ENCODE data around the gene OR10G6. TPM values are rescaled to one million over a fixed set of nuclear protein-coding genes. Genes with fewer than 3 reads are reported as not detected.

The OR10G6 gene
- total RNA-seq, 4 donors from 2014 or later, result not detected

DNA sequence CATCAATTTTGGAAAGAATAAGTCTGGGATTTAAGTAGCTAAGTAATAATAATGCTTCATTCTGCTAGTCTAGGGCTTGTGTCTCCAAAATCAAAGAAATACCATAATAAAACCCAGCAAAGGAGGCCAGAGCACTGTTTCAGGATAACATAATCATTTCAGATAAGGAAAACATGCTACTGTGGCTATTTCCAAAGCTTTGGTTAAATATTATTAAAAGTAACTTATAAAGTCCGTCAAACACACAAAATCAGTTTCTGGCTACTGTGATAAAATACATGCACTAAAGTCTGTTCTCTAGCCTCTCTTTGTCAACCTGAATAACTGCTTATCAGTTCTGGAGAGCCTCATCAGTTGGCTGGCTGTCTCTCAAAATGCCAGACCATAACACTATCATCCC lies 49.8 kb downstream of the OR10G6 start:
- intact Hi-C loops (cut with DNase I; ENCODE audit: low total_unique reads) (no loop called here), in situ Hi-C loops (cut with MboI; ENCODE audit: low pct_ligation_motif_present in 1 of 4, low pct_unique_long_range_greater_than_20kb in 1 of 4, low sequenced_read_pairs in 3 of 4) (no loop called here)
- DNase-seq, result no peak
- Histone ChIP-seq H3K9me3 (no peaks in the 10 kb centered on the region), H3K4me3 (no peak overlapping the region), H3K4me1 (no peaks in the 10 kb centered on the region), H3K27ac (no peak overlapping the region), H3K36me3 (no peaks in the 10 kb centered on the region), H3K27me3 (no peaks in the 10 kb centered on the region)
- 24 to 57% methylated on average over 1 of the region's 1 CpG for WGBS, 2 donors (ENCODE audit: low coverage in 1 of 2)
- TF ChIP-seq, protein P1, sequence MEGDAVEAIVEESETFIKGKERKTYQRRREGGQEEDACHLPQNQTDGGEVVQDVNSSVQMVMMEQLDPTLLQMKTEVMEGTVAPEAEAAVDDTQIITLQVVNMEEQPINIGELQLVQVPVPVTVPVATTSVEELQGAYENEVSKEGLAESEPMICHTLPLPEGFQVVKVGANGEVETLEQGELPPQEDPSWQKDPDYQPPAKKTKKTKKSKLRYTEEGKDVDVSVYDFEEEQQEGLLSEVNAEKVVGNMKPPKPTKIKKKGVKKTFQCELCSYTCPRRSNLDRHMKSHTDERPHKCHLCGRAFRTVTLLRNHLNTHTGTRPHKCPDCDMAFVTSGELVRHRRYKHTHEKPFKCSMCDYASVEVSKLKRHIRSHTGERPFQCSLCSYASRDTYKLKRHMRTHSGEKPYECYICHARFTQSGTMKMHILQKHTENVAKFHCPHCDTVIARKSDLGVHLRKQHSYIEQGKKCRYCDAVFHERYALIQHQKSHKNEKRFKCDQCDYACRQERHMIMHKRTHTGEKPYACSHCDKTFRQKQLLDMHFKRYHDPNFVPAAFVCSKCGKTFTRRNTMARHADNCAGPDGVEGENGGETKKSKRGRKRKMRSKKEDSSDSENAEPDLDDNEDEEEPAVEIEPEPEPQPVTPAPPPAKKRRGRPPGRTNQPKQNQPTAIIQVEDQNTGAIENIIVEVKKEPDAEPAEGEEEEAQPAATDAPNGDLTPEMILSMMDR (IDR thresholded peaks at IDR 0.05), result no peak
- TF ChIP-seq EP300 (IDR thresholded peaks at IDR 0.05; ENCODE audit: low read depth) (no peak), POLR2AphosphoS5 (IDR thresholded peaks at IDR 0.05) (no peak), POLR2A (IDR thresholded peaks at IDR 0.05) (no peak)

Other genes with a start within 250 kb of the OR10G6 start
- gene OR6X1, start 240.6 kb downstream of the OR10G6 start, total RNA-seq, result under 1 TPM in 1 of 4 donors, not detected in 3; 0.68 TPM
- gene OR6M1, start 188.8 kb downstream of the OR10G6 start, total RNA-seq, result not detected
- not detected for gene TMEM225, start 109.5 kb downstream of the OR10G6 start, total RNA-seq
- gene OR8D4, start 93.0 kb downstream of the OR10G6 start, total RNA-seq, result 1 to 10 TPM in 2 of 4 donors, under 1 TPM in 1, not detected in 1; 0.82 to 1.7 (median 1.6) TPM
- under 1 TPM in 2 of 4 donors, not detected in 2; 0.41 to 0.95 TPM for gene OR4D5, start 55.5 kb downstream of the OR10G6 start, total RNA-seq
- gene OR6T1, start 51.3 kb downstream of the OR10G6 start, total RNA-seq, result not detected
- gene OR10S1, start 17.4 kb downstream of the OR10G6 start, total RNA-seq, result not detected
- 1 to 10 TPM in 1 of 4 donors, under 1 TPM in 1, not detected in 2; 0.27 to 1.2 TPM for gene OR10G4, start 17.8 kb upstream of the OR10G6 start, total RNA-seq
- gene OR10G9, start 27.9 kb upstream of the OR10G6 start, total RNA-seq, result under 1 TPM in 1 of 4 donors, not detected in 3; 0.55 TPM
- gene OR10G8, start 31.6 kb upstream of the OR10G6 start, total RNA-seq, result 1 to 10 TPM in 1 of 4 donors, not detected in 3; 2.0 TPM
- gene OR10G7, start 46.2 kb upstream of the OR10G6 start, total RNA-seq, result not detected
- 10 to 100 TPM; 10.1 to 72.5 (median 37.2) TPM for gene VWA5A, start 120.3 kb upstream of the OR10G6 start, total RNA-seq
- gene OR10D3, start 188.2 kb upstream of the OR10G6 start, total RNA-seq, result not detected
- gene OR8G1, start 245.9 kb upstream of the OR10G6 start, total RNA-seq, result under 1 TPM in 1 of 4 donors, not detected in 3; under 0.01 TPM

All from transverse colon (tissue), 4 donors.